ENCODE data around the gene NEO1. TPM values are rescaled to one million over a fixed set of nuclear protein-coding genes. Genes with fewer than 3 reads are reported as not detected.

The NEO1 gene
- total RNA-seq, 1 donor from 2014 or later: 37.8 TPM

- no peak overlapping the region for H3K4me3 ChIP-seq
- intact Hi-C loops (cut with DNase I): no loop called here
- ATAC-seq: no peak
- peaks cover 5% of the 10 kb centered on the region for H3K27me3 ChIP-seq (ENCODE audit: low read depth)
- H3K9me3 ChIP-seq: no peaks in the 10 kb centered on the region
- H3K27ac ChIP-seq: no peak overlapping the region
- no peaks in the 10 kb centered on the region for H3K36me3 ChIP-seq
- no peaks in the 10 kb centered on the region for H3K4me1 ChIP-seq
- DNase-seq: no peak
- no peak for TF ChIP-seq CTCF (IDR thresholded peaks at IDR 0.05)
Observed at GRCh38 chr15:73017987-73018386, 34.3 kb upstream of the NEO1 start.

GRCh38 chr15:73019154-73019553 lies 33.1 kb upstream of the NEO1 start:
- Histone ChIP-seq H3K27me3 (ENCODE audit: low read depth) (peaks cover 5% of the 10 kb centered on the region), H3K27ac (no peak overlapping the region), H3K9me3 (no peaks in the 10 kb centered on the region), H3K4me3 (no peak overlapping the region), H3K36me3 (no peaks in the 10 kb centered on the region), H3K4me1 (no peaks in the 10 kb centered on the region)
- TF ChIP-seq CTCF (IDR thresholded peaks at IDR 0.05): no peak
- intact Hi-C loops (cut with DNase I): no loop called here
- DNase-seq: no peak
- ATAC-seq: no peak

- H3K9me3 ChIP-seq: no peaks in the 10 kb centered on the region
- H3K27me3 ChIP-seq (ENCODE audit: low read depth): peaks cover 5% of the 10 kb centered on the region
- no peak for ATAC-seq
- no peak overlapping the region for H3K27ac ChIP-seq
- DNase-seq: no peak
- TF ChIP-seq CTCF (IDR thresholded peaks at IDR 0.05): no peak
- no peaks in the 10 kb centered on the region for H3K36me3 ChIP-seq
- H3K4me1 ChIP-seq: no peaks in the 10 kb centered on the region
- intact Hi-C loops (cut with DNase I): no loop called here
- no peak overlapping the region for H3K4me3 ChIP-seq
Observed at GRCh38 chr15:73019601-73020146, 32.6 kb upstream of the NEO1 start.

GRCh38 chr15:73021139-73021621 lies 31.1 kb upstream of the NEO1 start:
- DNase-seq: no peak

GRCh38 chr15:73022161-73022560 lies 30.1 kb upstream of the NEO1 start:
- no peaks in the 10 kb centered on the region for H3K9me3 ChIP-seq
- no peaks in the 10 kb centered on the region for H3K4me1 ChIP-seq
- no peaks in the 10 kb centered on the region for H3K36me3 ChIP-seq
- no peak overlapping the region for H3K27ac ChIP-seq
- ATAC-seq (no peak), DNase-seq (no peak)
- no peak overlapping the region for H3K4me3 ChIP-seq
- H3K27me3 ChIP-seq (ENCODE audit: low read depth): peaks cover 5% of the 10 kb centered on the region
- no peak for TF ChIP-seq CTCF (IDR thresholded peaks at IDR 0.05)
- intact Hi-C loops (cut with DNase I): no loop called here

More at GRCh38 chr15:73021139-73021621, 31.1 kb upstream of the NEO1 start:
- Histone ChIP-seq H3K27ac (no peak overlapping the region), H3K4me1 (no peaks in the 10 kb centered on the region), H3K9me3 (no peaks in the 10 kb centered on the region), H3K36me3 (no peaks in the 10 kb centered on the region), H3K4me3 (no peak overlapping the region), H3K27me3 (ENCODE audit: low read depth) (peaks cover 5% of the 10 kb centered on the region)
- no peak for TF ChIP-seq CTCF (IDR thresholded peaks at IDR 0.05)
- intact Hi-C loops (cut with DNase I): no loop called here
- no peak for ATAC-seq

Data from lower lobe of right lung (tissue), 2 donors.